22Rv1 (cell line): ENCODE measurements around the gene BNC2.

Experiments
- ZFX ChIP-seq: fragments of 450-650 bp; IDR thresholded peaks from 2 replicates; pipeline ENCODE4 v1.6.1; 2017; ENCODE audit warnings: antibody characterized with exemption, borderline replicate concordance
- TF ChIP-seq, protein P1 (sequence below): fragments of 450-650 bp; IDR thresholded peaks from 2 replicates; pipeline ENCODE4 v1.5.1; 2017; ENCODE audit warnings: mild to moderate bottlenecking

DNA sequence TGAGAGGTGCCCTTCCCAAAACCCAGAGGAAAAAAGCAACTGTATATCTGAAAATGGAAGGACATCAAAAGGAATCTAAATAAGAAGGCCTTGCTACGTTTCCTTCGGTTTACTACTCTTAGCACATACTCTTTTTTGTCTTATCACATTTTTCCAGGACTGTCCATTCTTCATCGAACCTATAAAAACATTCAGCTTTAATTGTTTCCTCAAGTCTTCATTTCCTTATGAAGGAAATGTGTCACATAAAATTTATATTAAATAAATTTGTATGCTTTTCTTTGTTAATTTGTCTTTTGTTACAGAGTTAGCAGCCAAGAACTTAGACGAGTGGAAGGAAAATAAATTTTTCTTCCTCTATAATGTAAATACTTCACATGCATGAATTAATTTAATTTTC lies 255.0 kb downstream of the BNC2 start:
- TF ChIP-seq, protein P1, sequence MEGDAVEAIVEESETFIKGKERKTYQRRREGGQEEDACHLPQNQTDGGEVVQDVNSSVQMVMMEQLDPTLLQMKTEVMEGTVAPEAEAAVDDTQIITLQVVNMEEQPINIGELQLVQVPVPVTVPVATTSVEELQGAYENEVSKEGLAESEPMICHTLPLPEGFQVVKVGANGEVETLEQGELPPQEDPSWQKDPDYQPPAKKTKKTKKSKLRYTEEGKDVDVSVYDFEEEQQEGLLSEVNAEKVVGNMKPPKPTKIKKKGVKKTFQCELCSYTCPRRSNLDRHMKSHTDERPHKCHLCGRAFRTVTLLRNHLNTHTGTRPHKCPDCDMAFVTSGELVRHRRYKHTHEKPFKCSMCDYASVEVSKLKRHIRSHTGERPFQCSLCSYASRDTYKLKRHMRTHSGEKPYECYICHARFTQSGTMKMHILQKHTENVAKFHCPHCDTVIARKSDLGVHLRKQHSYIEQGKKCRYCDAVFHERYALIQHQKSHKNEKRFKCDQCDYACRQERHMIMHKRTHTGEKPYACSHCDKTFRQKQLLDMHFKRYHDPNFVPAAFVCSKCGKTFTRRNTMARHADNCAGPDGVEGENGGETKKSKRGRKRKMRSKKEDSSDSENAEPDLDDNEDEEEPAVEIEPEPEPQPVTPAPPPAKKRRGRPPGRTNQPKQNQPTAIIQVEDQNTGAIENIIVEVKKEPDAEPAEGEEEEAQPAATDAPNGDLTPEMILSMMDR = no peak
- TF ChIP-seq ZFX = no peak
